Peyer's patch (tissue), 4 donors: ENCODE measurements around the gene B3GALT6. TPM values are rescaled to one million over a fixed set of nuclear protein-coding genes. Genes with fewer than 3 reads are reported as not detected.

Source experiments
- DNase-seq, 3 donors: peaks; one replicate each; pipeline ENCODE4 v3.0.0-alpha.2; 2017 to 2019
- H3K27ac ChIP-seq, 4 donors: fragments of 200-600 bp; sonication (generic); one replicate each; pipeline ENCODE4 v1.5.1; 2016 to 2019
- H3K27me3 ChIP-seq, 2 donors: fragments of 200-600 bp; sonication (generic); one replicate each; pipeline ENCODE4 v1.5.1; 2019
- H3K36me3 ChIP-seq, 3 donors: fragments of 200-600 bp; sonication (generic); one replicate each; pipeline ENCODE4 v1.5.1; 2016 to 2019
- H3K4me1 ChIP-seq, 4 donors: fragments of 200-600 bp; sonication (generic); one replicate each; pipeline ENCODE4 v1.5.1; 2016 to 2019
- H3K4me3 ChIP-seq, 4 donors: fragments of 200-600 bp; sonication (generic); 1 replicate in 3 of 4; 2 replicates in 1 of 4; pipeline ENCODE4 v1.5.1; 2016 to 2019; ENCODE audit warnings: mild to moderate bottlenecking in 1 of 4
- H3K9me3 ChIP-seq, 4 donors: fragments of 200-600 bp; sonication (generic); one replicate each; pipeline ENCODE4 v1.5.1; 2016 to 2019; ENCODE audit warnings: mild to moderate bottlenecking in 1 of 4
- CTCF ChIP-seq, 6 experiments: fragments of 450-650 bp in 4 of 6; fragments of 200-600 bp in 2 of 6; sonication (generic) in 1 of 6; IDR thresholded peaks; one replicate each; pipeline ENCODE4 v1.5.1; 2017 to 2019; ENCODE audit warnings: antibody characterized with exemption in 6 of 6, mild to moderate bottlenecking in 3 of 6, moderate library complexity in 1 of 6
- POLR2A ChIP-seq, 2 donors: fragments of 450-650 bp; IDR thresholded peaks; one replicate each; pipeline ENCODE4 v1.5.1; 2017; ENCODE audit warnings: antibody characterized with exemption in 2 of 2, mild to moderate bottlenecking in 2 of 2, moderate library complexity in 2 of 2
- total RNA-seq, 4 donors: library from RNA; depleted of rRNA; stranded (reverse); fragments of >200 nt; gene quantifications; one replicate each; pipeline ENCODE4 v1.1.0, GENCODE V29; 2016

The B3GALT6 gene
- total RNA-seq, 4 donors from 2014 or later = 9.1 to 13.4 (median 10.6) TPM

DNA sequence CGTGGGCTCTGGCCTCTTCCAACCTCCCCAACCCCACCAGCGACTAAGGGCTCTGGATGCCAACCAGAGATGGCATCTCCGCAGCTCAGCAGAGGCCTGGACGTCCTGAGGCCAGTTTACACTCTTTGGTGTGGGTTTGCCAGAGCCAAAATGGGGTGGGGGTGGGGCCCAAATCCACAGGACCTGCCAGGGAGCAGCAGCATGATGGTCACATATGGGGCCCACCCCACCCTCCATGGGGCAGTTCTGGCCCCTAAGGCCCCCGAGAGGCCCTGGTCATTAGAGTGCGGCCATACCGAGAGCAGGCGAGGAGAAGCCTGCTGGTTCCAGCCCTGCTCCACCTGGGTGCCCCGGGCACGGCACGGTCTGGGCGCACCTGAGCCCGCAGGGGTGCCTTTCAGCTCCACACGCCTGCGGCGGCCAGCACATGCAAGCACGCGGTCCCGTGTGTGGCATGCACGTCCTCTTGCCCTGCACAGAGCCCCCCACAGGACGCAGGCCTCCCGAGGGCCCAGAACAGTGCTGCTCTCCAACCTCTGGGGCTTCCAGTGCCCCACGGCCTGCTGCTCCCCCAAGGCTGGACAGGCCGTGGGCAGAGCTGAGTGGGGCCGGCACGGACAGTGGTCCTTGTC is 9.7 kb downstream of the B3GALT6 start:
- Histone ChIP-seq H3K4me3 (no peak overlapping the region), H3K27ac (no peak overlapping the region), H3K4me1 (peaks cover 3 to 29% (median 5%) of the 10 kb centered on the region in 4 donors), H3K36me3 (no peaks in the 10 kb centered on the region), H3K27me3 (peaks cover 0 to 28% of the 10 kb centered on the region in 2 donors), H3K9me3 (no peaks in the 10 kb centered on the region)
- TF ChIP-seq CTCF (IDR thresholded peaks at IDR 0.05) = no peak
- no peak for TF ChIP-seq POLR2A (IDR thresholded peaks at IDR 0.05)
- DNase-seq = no peak

- no peak for DNase-seq
- no peaks in the 10 kb centered on the region for H3K9me3 ChIP-seq
- peak overlapping the region in 1 of 4 donors; percentile 52 for H3K4me3 ChIP-seq
- no peak overlapping the region for H3K27ac ChIP-seq
- no peaks in the 10 kb centered on the region for H3K36me3 ChIP-seq
- H3K27me3 ChIP-seq = peaks cover 0 to 35% of the 10 kb centered on the region in 2 donors
- TF ChIP-seq CTCF (IDR thresholded peaks at IDR 0.05) (no peak), POLR2A (IDR thresholded peaks at IDR 0.05) (no peak)
- H3K4me1 ChIP-seq = peaks cover 3 to 22% (median 5%) of the 10 kb centered on the region in 4 donors
Observed at GRCh38 chr1:1242461-1243265, 10.6 kb downstream of the B3GALT6 start.

DNA sequence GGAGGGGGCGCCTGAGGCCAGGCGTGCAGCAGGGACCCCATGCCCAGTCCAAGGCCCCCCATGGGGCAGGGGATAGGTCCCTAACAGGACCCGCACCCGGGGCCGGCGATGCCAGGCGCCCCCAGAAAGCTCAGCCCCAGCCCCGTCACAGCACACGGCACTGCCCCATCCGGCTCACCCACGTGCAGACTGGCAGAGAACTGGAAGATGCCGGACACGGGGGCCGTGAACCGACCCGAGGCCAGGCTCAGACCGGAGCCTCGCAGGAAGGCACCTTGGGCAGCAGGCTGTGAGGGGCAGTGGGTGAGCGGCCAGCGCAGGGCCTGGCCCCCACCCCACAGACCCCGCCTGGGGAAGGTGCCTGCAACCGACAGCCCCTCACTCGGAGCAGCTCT is 11.2 kb downstream of the B3GALT6 start:
- TF ChIP-seq POLR2A (IDR thresholded peaks at IDR 0.05) (no peak), CTCF (IDR thresholded peaks at IDR 0.05) (no peak)
- Histone ChIP-seq H3K27me3 (peaks cover 0 to 35% of the 10 kb centered on the region in 2 donors), H3K9me3 (no peaks in the 10 kb centered on the region), H3K4me1 (peaks cover 0 to 16% (median 3%) of the 10 kb centered on the region in 4 donors), H3K4me3 (peak overlapping the region in 3 of 4 donors; percentile 32 to 56 (median 52)), H3K36me3 (no peaks in the 10 kb centered on the region), H3K27ac (no peak overlapping the region)
- no peak for DNase-seq

DNA sequence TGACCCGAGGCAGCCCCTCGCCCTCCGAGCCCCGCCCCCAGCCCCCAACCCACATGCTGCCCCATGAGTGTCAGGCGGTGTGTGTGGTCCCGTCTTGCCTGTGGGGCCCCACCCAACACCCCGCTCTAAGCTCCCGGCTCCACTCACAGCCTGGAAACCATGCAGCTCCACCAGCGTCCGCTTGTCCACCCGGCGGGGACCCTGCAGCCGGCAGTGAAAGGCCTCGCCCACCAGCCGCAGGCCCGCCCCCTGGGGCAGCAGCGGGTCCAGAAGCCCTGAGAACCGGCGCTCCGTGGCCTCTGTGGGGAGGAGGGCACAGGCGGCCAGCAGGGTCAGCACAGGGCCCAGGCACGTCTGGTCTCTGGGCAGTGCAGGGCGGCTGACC is 11.8 kb downstream of the B3GALT6 start:
- no peak for DNase-seq
- Histone ChIP-seq H3K4me3 (peak overlapping the region in 3 of 4 donors; percentile 32 to 56 (median 52)), H3K9me3 (no peaks in the 10 kb centered on the region), H3K27ac (peak overlapping the region in 3 of 4 donors; percentile 10 to 36 (median 34)), H3K36me3 (no peaks in the 10 kb centered on the region), H3K4me1 (peaks cover 0 to 11% (median 3%) of the 10 kb centered on the region in 4 donors), H3K27me3 (peaks cover 0 to 31% of the 10 kb centered on the region in 2 donors)
- TF ChIP-seq POLR2A (IDR thresholded peaks at IDR 0.05) = no peak
- no peak for TF ChIP-seq CTCF (IDR thresholded peaks at IDR 0.05)

DNA sequence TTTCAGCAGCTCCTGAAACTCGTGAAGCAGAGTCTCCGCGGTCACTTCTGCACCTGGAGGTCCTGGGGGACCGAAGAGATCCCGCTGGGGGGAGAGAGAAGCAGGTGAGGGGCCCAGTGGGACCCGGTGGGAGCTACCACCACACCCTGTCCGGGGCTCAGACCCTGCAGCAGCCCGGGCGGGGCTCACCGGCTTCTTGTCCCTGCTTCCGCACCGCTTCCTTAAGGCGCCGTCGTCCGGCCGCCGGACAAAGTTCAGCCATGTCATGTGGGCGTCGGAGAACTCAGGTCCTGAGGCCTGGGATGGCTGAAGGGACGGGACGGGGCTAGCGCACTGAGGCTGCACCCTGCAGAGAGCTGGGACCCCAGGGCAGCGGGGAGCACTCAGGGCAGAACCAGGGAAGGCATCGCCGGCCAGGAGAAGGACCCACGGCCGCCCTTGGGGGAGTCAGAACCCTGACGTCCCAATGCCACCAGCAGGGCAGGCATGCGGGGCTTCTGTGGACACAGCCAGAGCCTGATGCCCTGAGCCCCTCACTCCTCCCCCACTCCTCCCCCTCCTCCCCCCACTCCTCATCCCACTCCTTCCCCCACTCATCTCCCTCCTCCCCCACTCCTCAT is 12.3 kb downstream of the B3GALT6 start:
- Histone ChIP-seq H3K4me1 (peaks cover 0 to 11% (median 3%) of the 10 kb centered on the region in 4 donors), H3K36me3 (no peaks in the 10 kb centered on the region), H3K27ac (peak overlapping the region in 3 of 4 donors; percentile 10 to 36 (median 34)), H3K4me3 (peak overlapping the region in 3 of 4 donors; percentile 32 to 56 (median 52)), H3K27me3 (peaks cover 0 to 26% of the 10 kb centered on the region in 2 donors), H3K9me3 (no peaks in the 10 kb centered on the region)
- peak in 2 of 6 experiments; percentile 25 to 27 for TF ChIP-seq CTCF (IDR thresholded peaks at IDR 0.05)
- peak; percentile 44 to 57 for TF ChIP-seq POLR2A (IDR thresholded peaks at IDR 0.05)
- DNase-seq = peak in 2 of 3 donors; percentile 83 to 84
